K562 (cell line): ENCODE data around the gene PTP4A2. TPM values are rescaled to one million over a fixed set of nuclear protein-coding genes. Genes with fewer than 3 reads are reported as not detected.

ENCODE experiments used
- ATAC-seq: fragments of 200-7000 bp; cut with Tn5 transposase; 3 replicates; pipeline ENCODE4 v1.9.1; 2020; ENCODE audit warnings: moderate library complexity
- BruUV-seq: library from RNA; stranded (reverse); fragments of 400-500 nt; replicated peaks from 2 replicates; lab custom pipeline; 2021; lab: Mats Ljungman, UMichigan
- CTCF ChIA-PET: fragments of 300-600 bp; formaldehyde crosslinking; extraction: SDS; loops from one replicate; lab custom pipeline; 2021; ENCODE audit warnings: low intra/inter-chr PET ratio; lab: Yijun Ruan, JAX
- POLR2A ChIA-PET: fragments of 300-600, 350-650 bp; sonication (Branson Sonifier 250); formaldehyde crosslinking; extraction: SDS; loops from one replicate; lab custom pipeline; 2021; ENCODE audit warnings: antibody characterized with exemption, inconsistent platforms; lab: Yijun Ruan, JAX
- DNase-seq, 4 experiments: peaks; one replicate each; pipeline versions ENCODE4 v3.0.0 to v3.0.0-alpha.2; 2011 to 2018; ENCODE audit warnings: low spot score in 3 of 4, mixed read lengths in 3 of 4; ENCODE audit errors: extremely low read depth in 1 of 4
- FAIRE-seq: peaks from 2 replicates; lab custom pipeline; 2011; peaks lifted over from hg19 to GRCh38; lab: Jason Lieb, UNC
- H2AFZ ChIP-seq: 2 replicates; pipeline ENCODE4 v1.6.0; 2011; ENCODE audit warnings: low read depth, low read length, control low read depth, inconsistent platforms
- H3K27ac ChIP-seq: fragments of 200-600 bp; 3 replicates; pipeline ENCODE4 v1.8.0; 2011; ENCODE audit warnings: low read depth, mild to moderate bottlenecking, control low read depth, inconsistent platforms, low read length, moderate library complexity, mixed read lengths; ENCODE audit errors: extremely low read depth
- H3K27me3 ChIP-seq, 2 experiments: fragments of 300-600 bp in 1 of 2; 2 replicates in 1 of 2; 3 replicates in 1 of 2; pipeline versions ENCODE4 v1.6.0 to v1.8.0; 2011; ENCODE audit warnings: inconsistent platforms in 2 of 2, low read length in 2 of 2, mild to moderate bottlenecking in 1 of 2, mixed read lengths in 1 of 2, moderate library complexity in 1 of 2; ENCODE audit not compliant: control insufficient read depth in 2 of 2, insufficient read depth in 2 of 2
- H3K36me3 ChIP-seq: fragments of 300-600 bp; 3 replicates; pipeline ENCODE4 v1.8.0; 2011; ENCODE audit warnings: mild to moderate bottlenecking, low read length, inconsistent platforms; ENCODE audit not compliant: control insufficient read depth, insufficient read depth
- H3K4me1 ChIP-seq, 2 experiments: fragments of 200-600 bp in 1 of 2; replicated peaks in 1 of 2; 2 replicates in 1 of 2; 3 replicates in 1 of 2; pipeline versions ENCODE4 v1.5.1 to v1.8.0; 2011; ENCODE audit warnings: inconsistent platforms in 2 of 2, low read length in 2 of 2, mild to moderate bottlenecking in 1 of 2, mixed read lengths in 1 of 2, moderate library complexity in 1 of 2; ENCODE audit not compliant: control insufficient read depth in 2 of 2, insufficient read depth in 2 of 2
- H3K4me2 ChIP-seq: 2 replicates; pipeline ENCODE4 v1.6.1; 2011; ENCODE audit warnings: low read length, control low read depth, inconsistent platforms, mixed read lengths; ENCODE audit not compliant: insufficient read depth
- H3K4me3 ChIP-seq: fragments of 200-600 bp; sonication (generic), shearing (Covaris generic); 2 replicates; pipeline ENCODE4 v1.5.1; 2016; ENCODE audit warnings: control low read depth, inconsistent platforms
- H3K79me2 ChIP-seq: fragments of 200-600 bp; 3 replicates; pipeline ENCODE4 v1.8.0; 2011; ENCODE audit warnings: low read length, inconsistent platforms; ENCODE audit not compliant: control insufficient read depth, insufficient read depth
- H3K9ac ChIP-seq, 2 experiments: 2 replicates each; pipeline versions ENCODE4 v1.6.0 to v1.6.1; 2011; ENCODE audit warnings: low read depth in 2 of 2, low read length in 2 of 2, control low read depth in 1 of 2, inconsistent platforms in 1 of 2, mild to moderate bottlenecking in 1 of 2, mixed read lengths in 1 of 2; ENCODE audit not compliant: insufficient read depth in 1 of 2
- H3K9me1 ChIP-seq: one replicate; pipeline ENCODE4 v1.6.0; 2011; ENCODE audit warnings: inconsistent platforms, mild to moderate bottlenecking, low read length, moderate library complexity; ENCODE audit not compliant: control insufficient read depth, insufficient read depth
- H3K9me3 ChIP-seq: replicated peaks from 2 replicates; pipeline ENCODE4 v1.5.1; 2011; ENCODE audit warnings: low read depth, low read length, inconsistent platforms; ENCODE audit not compliant: control insufficient read depth, insufficient read depth
- H4K20me1 ChIP-seq: replicated peaks from 2 replicates; pipeline ENCODE4 v1.6.1; 2011; ENCODE audit warnings: low read length, inconsistent platforms, mixed read lengths; ENCODE audit not compliant: control insufficient read depth, insufficient read depth
- BCOR ChIP-seq: fragments of 450-650 bp; IDR thresholded peaks from 2 replicates; pipeline ENCODE4 v1.6.1; 2016
- CBX1 ChIP-seq: sonication (generic); IDR thresholded peaks from 2 replicates; pipeline ENCODE4 v1.6.1; 2016; ENCODE audit warnings: antibody characterized with exemption, low read depth, mild to moderate bottlenecking
- CBX3 ChIP-seq, 2 experiments: IDR thresholded peaks; 1 replicate in 1 of 2; 2 replicates in 1 of 2; pipeline ENCODE4 v1.6.1; 2012; ENCODE audit warnings: inconsistent platforms in 2 of 2, low read length in 2 of 2, borderline replicate concordance in 1 of 2, control low read depth in 1 of 2
- FOXK2 ChIP-seq, 2 experiments: fragments of 450-650 bp; IDR thresholded peaks in 1 of 2; conservative IDR thresholded peaks in 1 of 2; 2 replicates each; pipeline ENCODE4 v1.6.1; 2016; ENCODE audit warnings: low read depth in 2 of 2, mild to moderate bottlenecking in 1 of 2
- GTF2A2 ChIP-seq: IDR thresholded peaks from 2 replicates; pipeline ENCODE4 v1.6.1; 2016; ENCODE audit warnings: mild to moderate bottlenecking, missing genetic modification characterization, missing compliant biosample characterization
- HDAC2 ChIP-seq: fragments of 450-650 bp; IDR thresholded peaks from 2 replicates; pipeline ENCODE4 v1.6.1; 2016; ENCODE audit warnings: mild to moderate bottlenecking
- RBM25 ChIP-seq: fragments of 200-400 bp; formaldehyde crosslinking; IDR thresholded peaks from 2 replicates; pipeline ENCODE4 v1.6.1; 2018; ENCODE audit warnings: low read length, low read depth, moderate library complexity; ENCODE audit not compliant: severe bottlenecking
- RCOR1 ChIP-seq, 2 experiments: IDR thresholded peaks; 2 replicates each; pipeline ENCODE4 v1.6.1; 2012; ENCODE audit warnings: low read depth in 2 of 2, low read length in 2 of 2, borderline replicate concordance in 1 of 2, improper control_type of control experiment in 1 of 2
- RHOXF2B ChIP-seq: fragments of 250-450 bp; sonication (Bioruptor Pico); conservative IDR thresholded peaks from 2 replicates; pipeline ENCODE4 v1.5.1; 2021
- RNF2 ChIP-seq: sonication (generic); IDR thresholded peaks from 2 replicates; pipeline ENCODE4 v1.6.1; 2016
- SMARCA5 ChIP-seq: fragments of 450-650 bp; IDR thresholded peaks from 2 replicates; pipeline ENCODE4 v1.6.1; 2016
- ZBTB8A ChIP-seq: fragments of 450-650 bp; IDR thresholded peaks from 2 replicates; pipeline ENCODE4 v1.6.1; 2018; ENCODE audit warnings: mild to moderate bottlenecking, moderate library complexity; ENCODE audit not compliant: partially characterized antibody
- ZNF121 ChIP-seq: sonication (generic); formaldehyde crosslinking; conservative IDR thresholded peaks from 2 replicates; pipeline ENCODE4 v1.8.0; 2022; ENCODE audit warnings: missing genetic modification reagents
- ZNF253 ChIP-seq: fragments of 250-450 bp; sonication (Bioruptor Pico); conservative IDR thresholded peaks from 2 replicates; pipeline ENCODE4 v1.6.1; 2021; ENCODE audit warnings: mild to moderate bottlenecking
- ZNF431 ChIP-seq: sonication (generic); formaldehyde crosslinking; IDR thresholded peaks from 2 replicates; pipeline ENCODE4 v1.8.0; 2022; ENCODE audit warnings: mild to moderate bottlenecking, missing genetic modification reagents
- ZNF766 ChIP-seq: fragments of 200-800 bp; sonication (Bioruptor generic); conservative IDR thresholded peaks from 2 replicates; pipeline ENCODE4 v1.6.1; 2016; ENCODE audit warnings: missing genetic modification characterization, missing compliant biosample characterization
- WGBS: fragments of 100-300 bp; shearing (Covaris generic); methylation state at CpG from one replicate; pipeline ENCODE4 v1.1.6; 2016; ENCODE audit warnings: low coverage, mixed read lengths; ENCODE audit not compliant: insufficient coverage; ENCODE audit errors: missing lambda C conversion rate; 5-methylcytosine and 5-hydroxymethylcytosine counted together
- in situ Hi-C: fragments of 300-500 bp; cut with MboI; formaldehyde crosslinking; loops from 4 replicates; pipeline ENCODE4 v1.15.0; 2018; ENCODE audit warnings: inconsistent platforms, mixed read lengths
- intact Hi-C: fragments of 100-400 bp; cut with micrococcal nuclease; formaldehyde crosslinking; loops from 2 replicates; pipeline ENCODE4 v1.14.2; 2022
- polyA plus RNA-seq, 8 experiments: library from polyadenylated mRNA; depleted of rRNA in 4 of 8; stranded (reverse) in 5 of 8; unstranded in 3 of 8; fragments of >200 nt; fragmentation: Nextera tagmentation in 2 of 8; fragmentation: Illumina TruSeq in 1 of 8; extraction: Ambion mirVana in 2 of 8; extraction: Trizol in 1 of 8; gene quantifications; 2 replicates each; pipeline versions ENCODE4 v1.2.1 to v1.2.3, GENCODE V29; 2011 to 2014; ENCODE audit warnings: inconsistent platforms in 1 of 8, missing spikeins in 1 of 8
- total RNA-seq, 7 experiments: library from RNA; depleted of rRNA in 6 of 7; stranded (reverse); fragments of >200 nt in 6 of 7; fragmentation: Illumina TruSeq in 2 of 7; extraction: Trizol in 2 of 7; gene quantifications; 2 replicates each; pipeline versions ENCODE4 v1.2.1 to v1.2.3, GENCODE V29; 2011 to 2021; ENCODE audit warnings: low replicate concordance in 1 of 7
- TF ChIP-seq, protein P1 (sequence below), 3 experiments: fragments of 200-800 bp in 1 of 3; sonication (Bioruptor generic) in 1 of 3; sonication (generic) in 1 of 3; formaldehyde crosslinking in 1 of 3; IDR thresholded peaks; 2 replicates each; pipeline versions ENCODE4 v1.6.1 to v1.8.0; 2016 to 2022; ENCODE audit warnings: mild to moderate bottlenecking in 2 of 3, missing compliant biosample characterization in 2 of 3, missing genetic modification characterization in 2 of 3, missing genetic modification reagents in 1 of 3
- TF ChIP-seq, protein P2 (sequence below): fragments of 450-650 bp; IDR thresholded peaks from 2 replicates; pipeline ENCODE4 v1.6.1; 2016; ENCODE audit warnings: missing biosample characterization, missing genetic modification characterization
- TF ChIP-seq, protein P3 (sequence below): sonication (generic); formaldehyde crosslinking; IDR thresholded peaks from 2 replicates; pipeline ENCODE4 v1.8.0; 2022; ENCODE audit warnings: mild to moderate bottlenecking, missing genetic modification reagents
- TF ChIP-seq, protein P4 (sequence below): fragments of 250-450 bp; sonication (Bioruptor Pico); IDR thresholded peaks from 2 replicates; pipeline ENCODE4 v1.4.0; 2020; ENCODE audit warnings: mild to moderate bottlenecking

The PTP4A2 gene
- total and polyA plus RNA-seq, 9 of the 15 experiments (the other 6 are each of a cell fraction or from before 2014, with no cell fraction given): 197 to 870 (median 480) TPM

DNA sequence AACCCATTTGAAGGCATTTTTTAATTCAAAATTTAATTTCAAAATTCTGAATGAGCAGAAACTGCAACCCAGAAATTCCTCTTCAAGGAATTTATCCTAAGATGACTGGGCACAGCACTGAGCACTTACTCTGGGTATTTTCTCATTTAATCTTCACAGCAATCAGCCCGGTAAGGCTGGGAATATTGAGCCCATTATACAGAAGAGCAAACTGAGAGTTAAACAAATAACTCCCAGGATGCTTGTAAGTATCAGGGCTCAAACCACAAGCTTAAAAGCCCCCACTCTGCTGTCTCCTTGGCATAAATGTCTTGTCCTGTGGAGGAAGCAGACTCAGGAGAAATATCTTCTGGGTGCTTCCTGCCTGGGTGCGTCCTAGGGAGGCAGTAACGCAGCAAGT, 69.3 kb downstream of the PTP4A2 start:
- H3K27ac ChIP-seq: no peak overlapping the region
- FAIRE-seq: no peak
- BruUV-seq: no TSS peak
- H3K4me1 ChIP-seq: peaks cover 7 to 13% of the 10 kb centered on the region in 2 experiments
- intact Hi-C loops: no loop called here
- H3K79me2 ChIP-seq: no peaks in the 10 kb centered on the region
- H3K4me2 ChIP-seq: no peak overlapping the region
- no peak for DNase-seq
- no peaks in the 10 kb centered on the region for H4K20me1 ChIP-seq
- H3K27me3 ChIP-seq: no peaks in the 10 kb centered on the region
- ATAC-seq: no peak
- H3K9ac ChIP-seq: no peak overlapping the region
- H2AFZ ChIP-seq: no peak overlapping the region
- CTCF ChIA-PET: no interaction called here
- H3K4me3 ChIP-seq: no peak overlapping the region
- POLR2A ChIA-PET: interaction anchor here (1.9 kb wide), 2 partner anchors 10 to 16 kb away, joined by 6 to 9 read pairs; no protein-coding TSS in a partner anchor
- no peaks in the 10 kb centered on the region for H3K36me3 ChIP-seq
- H3K9me3 ChIP-seq: no peaks in the 10 kb centered on the region
- no peaks in the 10 kb centered on the region for H3K9me1 ChIP-seq
- 51% methylated on average over 3 of the region's 3 CpGs for WGBS
- in situ Hi-C loops: no loop called here
- no peak for TF ChIP-seq ZNF431
- no peak for TF ChIP-seq ZNF121 (CRISPR knock-in tag)
- no peak for TF ChIP-seq ZNF766 (CRISPR knock-in tag)
- 0 out of 2 replicates have a peak, but pooled peaks have one; percentile 44 for TF ChIP-seq SMARCA5
- peak; percentile 71; the same call in 1 of the 2 replicates for TF ChIP-seq HDAC2
- TF ChIP-seq, protein P1, sequence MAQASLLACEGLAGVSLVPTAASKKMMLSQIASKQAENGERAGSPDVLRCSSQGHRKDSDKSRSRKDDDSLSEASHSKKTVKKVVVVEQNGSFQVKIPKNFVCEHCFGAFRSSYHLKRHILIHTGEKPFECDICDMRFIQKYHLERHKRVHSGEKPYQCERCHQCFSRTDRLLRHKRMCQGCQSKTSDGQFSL (CRISPR knock-in tag; IDR thresholded peaks at IDR 0.05): no peak
- TF ChIP-seq, protein P1 (tag; IDR thresholded peaks at IDR 0.05): no peak
- no peak for TF ChIP-seq FOXK2 (conservative IDR thresholded peaks at IDR 0.05 in 1 of 2, IDR thresholded peaks at IDR 0.05 in 1 of 2; ENCODE audit: low read depth in 2 of 2)
- no peak for TF ChIP-seq ZNF253 (CRISPR knock-in tag)
- TF ChIP-seq CBX1: peak; percentile 55; the same call in 1 of the 2 replicates
- TF ChIP-seq, protein P2, sequence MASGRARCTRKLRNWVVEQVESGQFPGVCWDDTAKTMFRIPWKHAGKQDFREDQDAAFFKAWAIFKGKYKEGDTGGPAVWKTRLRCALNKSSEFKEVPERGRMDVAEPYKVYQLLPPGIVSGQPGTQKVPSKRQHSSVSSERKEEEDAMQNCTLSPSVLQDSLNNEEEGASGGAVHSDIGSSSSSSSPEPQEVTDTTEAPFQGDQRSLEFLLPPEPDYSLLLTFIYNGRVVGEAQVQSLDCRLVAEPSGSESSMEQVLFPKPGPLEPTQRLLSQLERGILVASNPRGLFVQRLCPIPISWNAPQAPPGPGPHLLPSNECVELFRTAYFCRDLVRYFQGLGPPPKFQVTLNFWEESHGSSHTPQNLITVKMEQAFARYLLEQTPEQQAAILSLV: no peak
- TF ChIP-seq, protein P3, sequence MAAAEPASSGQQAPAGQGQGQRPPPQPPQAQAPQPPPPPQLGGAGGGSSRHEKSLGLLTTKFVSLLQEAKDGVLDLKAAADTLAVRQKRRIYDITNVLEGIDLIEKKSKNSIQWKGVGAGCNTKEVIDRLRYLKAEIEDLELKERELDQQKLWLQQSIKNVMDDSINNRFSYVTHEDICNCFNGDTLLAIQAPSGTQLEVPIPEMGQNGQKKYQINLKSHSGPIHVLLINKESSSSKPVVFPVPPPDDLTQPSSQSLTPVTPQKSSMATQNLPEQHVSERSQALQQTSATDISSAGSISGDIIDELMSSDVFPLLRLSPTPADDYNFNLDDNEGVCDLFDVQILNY: no peak
- no peak for TF ChIP-seq RHOXF2B
- peak; percentile 98 for TF ChIP-seq RBM25
- TF ChIP-seq RNF2: no peak
- no peak for TF ChIP-seq GTF2A2
- TF ChIP-seq ZBTB8A: no peak
- no peak for TF ChIP-seq CBX3 (IDR thresholded peaks at IDR 0.05; ENCODE audit: borderline replicate concordance in 1 of 2, low read length in 2 of 2)
- TF ChIP-seq RCOR1 (IDR thresholded peaks at IDR 0.05; ENCODE audit: borderline replicate concordance in 1 of 2, low read depth in 2 of 2, low read length in 2 of 2): peak in 1 of 2 experiments; percentile 63; a peak in 1 of 4 replicates
- TF ChIP-seq, protein P4, sequence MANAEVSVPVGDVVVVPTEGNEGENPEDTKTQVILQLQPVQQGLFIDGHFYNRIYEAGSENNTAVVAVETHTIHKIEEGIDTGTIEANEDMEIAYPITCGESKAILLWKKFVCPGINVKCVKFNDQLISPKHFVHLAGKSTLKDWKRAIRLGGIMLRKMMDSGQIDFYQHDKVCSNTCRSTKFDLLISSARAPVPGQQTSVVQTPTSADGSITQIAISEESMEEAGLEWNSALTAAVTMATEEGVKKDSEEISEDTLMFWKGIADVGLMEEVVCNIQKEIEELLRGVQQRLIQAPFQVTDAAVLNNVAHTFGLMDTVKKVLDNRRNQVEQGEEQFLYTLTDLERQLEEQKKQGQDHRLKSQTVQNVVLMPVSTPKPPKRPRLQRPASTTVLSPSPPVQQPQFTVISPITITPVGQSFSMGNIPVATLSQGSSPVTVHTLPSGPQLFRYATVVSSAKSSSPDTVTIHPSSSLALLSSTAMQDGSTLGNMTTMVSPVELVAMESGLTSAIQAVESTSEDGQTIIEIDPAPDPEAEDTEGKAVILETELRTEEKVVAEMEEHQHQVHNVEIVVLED: no peak
- peak; percentile 96 for TF ChIP-seq BCOR
